GM18502 (cell line): ENCODE results near the gene BBS9.
A peak's percentile ranks its signal among the peaks of the same experiment; 100 is the strongest.

Source experiments
- ATAC-seq: cut with Tn5 transposase; IDR thresholded peaks from one replicate; pipeline ENCODE4 v1.9.1; 2021; ENCODE audit warnings: mild to moderate bottlenecking; ENCODE audit not compliant: unreplicated experiment, poor library complexity

Gene BBS9

GRCh38 chr7:33420311-33420940 is 291.1 kb downstream of the BBS9 start:
- ATAC-seq: no peak

- no peak for ATAC-seq
These were observed 292.1 kb downstream of the BBS9 start for GRCh38 chr7:33421429-33421828.

DNA sequence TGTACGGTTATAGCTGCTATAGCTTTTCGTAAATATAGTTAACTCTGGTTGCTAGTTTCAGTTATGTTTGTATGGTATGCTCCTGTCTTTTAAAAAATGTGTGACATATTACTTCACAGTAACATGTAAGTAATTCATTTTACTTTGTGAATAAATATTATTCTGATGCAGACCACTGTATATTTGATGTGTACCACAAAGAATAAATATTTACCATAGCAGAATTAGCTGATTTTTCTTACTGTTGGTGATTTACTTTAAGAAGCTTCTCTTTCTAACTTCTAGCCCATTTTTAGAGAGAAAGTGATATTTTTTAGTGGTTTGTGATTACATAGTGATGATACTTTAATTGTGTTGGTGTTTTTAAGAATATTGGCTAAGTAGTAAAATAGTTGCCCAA is 292.8 kb downstream of the BBS9 start:
- no peak for ATAC-seq

GRCh38 chr7:33422825-33423645 is 293.7 kb downstream of the BBS9 start:
- peak; percentile 53 for ATAC-seq

DNA sequence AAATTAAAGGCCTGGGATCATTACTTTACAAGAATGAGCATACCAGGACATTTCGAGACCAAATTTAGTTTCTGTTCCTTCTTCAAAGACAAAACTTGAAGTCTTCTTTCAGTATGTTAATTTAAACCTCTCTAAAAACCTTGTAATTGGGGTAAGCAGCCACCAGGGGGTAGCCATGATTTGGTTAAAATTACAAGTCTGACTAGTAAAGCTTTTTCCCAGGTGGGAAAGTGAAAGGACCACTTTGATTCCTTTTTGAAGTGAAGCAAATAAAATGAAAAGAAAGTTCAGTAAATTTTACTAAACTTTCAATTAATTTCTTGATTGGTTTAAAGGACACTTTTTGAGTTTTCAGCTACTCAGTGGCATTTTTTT is 294.3 kb downstream of the BBS9 start:
- peak; percentile 96 for ATAC-seq

- no peak for ATAC-seq
These were observed 296.0 kb downstream of the BBS9 start for GRCh38 chr7:33425395-33425794.

GRCh38 chr7:33425929-33426678 is 296.7 kb downstream of the BBS9 start:
- ATAC-seq: no peak

GRCh38 chr7:33428415-33428814 is 299.1 kb downstream of the BBS9 start:
- no peak for ATAC-seq

DNA sequence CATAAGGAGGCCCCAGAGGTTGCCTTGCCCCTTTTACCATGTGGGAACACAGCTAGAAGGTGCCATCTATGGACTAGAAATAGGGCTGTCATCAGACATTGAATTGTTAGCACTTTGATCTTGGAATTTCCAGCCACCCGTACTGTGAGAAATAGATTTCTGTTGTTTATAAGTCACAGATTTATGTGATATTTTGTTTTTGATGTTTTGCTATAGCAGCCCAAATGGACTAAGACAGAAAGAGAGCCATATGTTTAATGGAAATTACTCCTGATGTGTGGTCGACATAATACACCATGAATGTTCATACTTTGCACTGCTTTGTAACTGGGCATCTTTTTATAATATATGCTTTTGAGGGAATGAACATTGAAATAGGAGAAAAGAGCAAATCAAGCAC is 302.2 kb downstream of the BBS9 start:
- no peak for ATAC-seq

- no peak for ATAC-seq
These were observed 303.5 kb downstream of the BBS9 start for GRCh38 chr7:33432821-33433220.

DNA sequence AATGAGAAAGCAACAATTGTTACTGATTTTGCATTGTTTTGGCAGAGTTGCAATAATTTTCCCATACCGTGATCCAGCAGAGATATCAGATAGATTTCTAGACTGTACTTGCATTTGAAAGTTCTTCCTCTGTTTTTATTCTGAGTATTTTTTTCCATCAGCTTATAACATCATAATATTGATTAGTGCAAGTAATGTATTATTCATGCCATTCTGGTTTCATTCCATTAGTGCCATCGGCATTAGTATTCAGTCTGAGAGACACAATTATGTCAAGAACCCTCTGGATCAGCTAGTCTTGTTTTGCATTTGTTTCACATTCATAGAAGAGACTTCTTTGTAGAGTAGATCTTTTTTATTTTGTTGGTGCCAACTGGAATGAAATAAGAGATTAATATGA is 304.0 kb downstream of the BBS9 start:
- no peak for ATAC-seq

DNA sequence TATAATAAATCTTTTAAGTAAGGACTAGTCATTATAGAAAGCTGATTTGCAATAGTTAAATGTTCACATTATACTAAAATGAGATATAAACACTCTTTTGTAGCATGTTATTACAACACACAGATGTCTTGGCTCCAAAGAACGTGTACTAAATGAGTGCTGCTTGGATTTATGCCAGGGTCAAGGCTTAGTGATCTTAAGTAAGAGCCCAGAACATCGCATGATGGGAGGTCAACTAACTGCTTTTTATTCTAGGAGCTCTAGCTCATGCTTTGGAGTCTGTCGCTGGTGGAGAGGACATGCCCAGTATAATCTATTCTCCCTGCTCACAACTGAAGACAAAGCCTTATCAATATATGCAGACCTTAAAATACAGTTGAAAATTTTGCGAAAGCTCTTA is 315.1 kb downstream of the BBS9 start:
- ATAC-seq: no peak

- no peak for ATAC-seq
These were observed 317.2 kb downstream of the BBS9 start for GRCh38 chr7:33446551-33446950.

DNA sequence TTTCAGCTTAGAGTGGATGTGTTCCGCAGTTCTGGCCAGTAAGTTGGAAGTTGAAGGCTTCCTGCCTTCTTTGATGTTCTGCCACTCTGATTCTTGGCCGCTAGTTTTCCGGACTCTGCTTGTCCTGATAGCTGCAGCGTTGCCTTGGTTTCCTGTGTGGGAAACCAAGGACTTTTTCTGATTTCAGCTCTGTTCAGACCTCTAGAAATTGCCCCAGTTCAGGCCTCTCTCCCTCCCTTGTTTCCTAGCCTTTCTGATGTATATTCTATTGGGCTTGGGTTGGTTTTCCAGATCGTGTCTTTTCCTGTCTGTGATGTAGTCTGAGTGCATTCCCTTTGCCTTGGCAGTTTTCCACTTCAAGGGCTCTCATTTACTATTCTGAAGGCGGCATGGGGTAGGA is 318.7 kb downstream of the BBS9 start:
- no peak for ATAC-seq

GRCh38 chr7:33449847-33450246 is 320.5 kb downstream of the BBS9 start:
- no peak for ATAC-seq

- no peak for ATAC-seq
These were observed 323.6 kb downstream of the BBS9 start for GRCh38 chr7:33452805-33453502.

DNA sequence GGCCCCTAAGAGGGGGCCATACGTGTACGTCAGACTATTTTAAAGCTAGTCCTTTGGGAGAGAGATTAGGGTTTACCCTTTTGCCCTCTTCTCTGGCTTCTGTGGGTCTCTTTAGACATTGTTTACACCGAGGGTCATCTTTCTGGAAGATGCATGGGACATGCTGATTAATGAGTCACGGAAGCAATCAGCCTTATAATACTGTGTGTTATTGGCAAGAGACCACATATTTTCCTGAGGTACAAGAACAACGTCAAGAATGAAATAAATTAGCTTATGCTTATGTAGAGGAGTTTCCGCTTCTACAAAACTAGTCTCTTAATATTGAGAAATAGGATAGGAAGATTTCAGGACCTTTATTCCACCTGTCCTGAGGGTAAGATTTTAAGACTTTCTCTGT is 327.7 kb downstream of the BBS9 start:
- ATAC-seq: no peak

DNA sequence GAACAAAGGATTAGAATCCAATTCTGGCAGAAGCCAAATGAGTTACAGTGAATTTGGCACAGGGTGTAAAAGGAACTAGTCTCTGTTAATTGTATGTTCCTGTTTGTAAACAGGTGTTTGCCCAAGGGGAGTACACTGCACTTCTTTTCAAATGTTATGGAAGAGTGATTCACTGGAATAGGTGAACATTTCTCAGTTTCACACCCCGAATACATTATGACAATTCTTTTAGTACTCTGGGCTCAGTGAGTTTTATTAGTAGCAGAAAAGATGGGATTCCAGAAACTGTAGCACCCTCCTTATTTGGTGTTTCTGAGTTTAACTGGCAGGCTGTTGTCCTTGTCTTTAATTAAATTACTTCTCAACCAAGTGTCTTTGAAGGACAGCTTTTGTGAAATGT is 329.2 kb downstream of the BBS9 start:
- no peak for ATAC-seq

GRCh38 chr7:33459340-33459751 is 330.0 kb downstream of the BBS9 start:
- ATAC-seq: peak; percentile 48

DNA sequence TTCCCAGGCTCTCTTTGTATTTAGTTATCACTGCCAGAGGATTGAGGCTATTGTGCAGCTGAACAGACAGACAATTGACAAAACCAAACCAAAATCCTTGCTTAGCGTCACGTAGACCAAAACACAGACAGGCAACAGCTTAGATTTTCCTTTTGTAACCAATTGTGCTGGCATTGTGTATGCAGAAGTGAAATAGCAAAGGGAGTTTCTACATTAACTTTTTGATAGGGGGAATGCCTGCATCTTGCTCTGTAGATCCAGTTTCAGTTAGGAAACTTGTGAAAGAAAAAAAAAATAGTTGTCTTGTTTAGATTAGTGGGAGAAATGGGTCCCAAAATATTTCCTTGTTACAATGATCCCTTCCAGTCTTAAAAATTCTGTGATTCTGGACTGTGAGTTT is 333.8 kb downstream of the BBS9 start:
- ATAC-seq: no peak

DNA sequence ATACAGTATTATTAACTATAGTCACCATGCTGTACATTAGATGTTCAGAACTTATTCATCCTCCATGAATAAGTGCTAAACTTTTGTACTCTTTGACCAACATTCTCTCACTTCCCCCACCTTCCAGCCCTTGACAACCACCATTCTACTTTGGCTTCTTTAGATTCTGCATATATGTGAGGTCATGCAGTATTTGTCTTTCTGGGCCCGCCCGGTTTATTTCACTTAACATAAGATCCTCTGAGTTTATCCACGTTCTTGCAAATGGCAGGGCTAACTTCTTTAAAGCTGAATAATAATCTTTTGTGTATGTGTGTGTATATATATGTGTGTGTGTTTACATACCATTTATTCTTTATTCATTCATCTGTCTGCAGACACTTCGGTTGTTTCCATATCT is 336.8 kb downstream of the BBS9 start:
- ATAC-seq: no peak
